Stimulated activated CD4-positive, alpha-beta T cell treated with anti-CD3 and anti-CD28 coated beads, TNF-alpha, amount 100 ng/mL, for 1 hour (primary cell): ENCODE measurements around the gene KRT27.
"Not testable (repeated sequence)": the region's sequence is repeated elsewhere in the genome, so short reads cannot be mapped to it uniquely, and the experiment has no call there.

Experiments
- DNase-seq, 3 donors: peaks; one replicate each; pipeline ENCODE4 v3.0.0-alpha.2; 2020; ENCODE audit warnings: low read depth in 3 of 3, low spot score in 1 of 3

The KRT27 gene

DNA sequence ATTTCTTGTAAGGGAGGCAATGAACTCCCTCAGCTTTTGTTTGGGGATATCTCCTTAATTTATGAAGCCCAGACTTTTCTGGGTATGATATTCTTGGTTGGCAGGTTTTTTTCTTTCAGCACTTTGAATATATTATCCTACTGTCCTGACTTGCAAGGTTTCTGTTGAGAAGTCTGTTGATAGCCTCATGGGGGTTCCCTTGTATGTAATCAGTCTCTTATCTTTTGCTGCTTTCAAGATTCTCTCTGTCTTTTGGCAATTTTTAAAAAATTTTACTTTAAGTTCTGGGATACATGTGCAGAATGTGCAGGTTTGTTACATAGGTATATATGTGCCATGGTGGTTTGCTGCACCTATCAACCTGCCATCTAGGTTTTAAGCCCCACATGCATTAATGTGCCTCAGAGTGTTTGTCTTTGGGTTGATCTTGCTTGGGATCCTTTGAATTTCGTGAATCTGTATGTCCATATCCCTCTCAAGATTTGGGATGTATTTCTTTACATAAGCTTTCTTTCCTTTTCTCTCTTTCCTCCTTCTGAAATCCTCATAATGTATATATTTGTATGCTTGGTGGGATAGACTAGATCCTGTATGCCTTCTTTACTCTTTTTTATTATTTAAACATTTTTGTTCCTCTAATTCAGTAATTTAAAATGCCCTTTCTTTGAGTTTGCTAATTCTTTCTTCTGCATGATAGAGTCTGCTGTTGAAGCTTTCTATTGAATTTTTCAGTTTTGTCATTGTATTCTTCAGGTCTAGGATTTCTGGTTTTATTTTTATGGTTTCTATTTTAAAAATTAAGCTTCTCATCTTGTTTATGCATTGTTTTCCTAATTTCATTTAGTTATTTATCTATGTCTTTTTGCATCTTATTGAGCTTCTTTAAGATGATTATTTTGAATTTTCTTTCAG is 22.0 kb downstream of the KRT27 start:
- no peak for DNase-seq

DNA sequence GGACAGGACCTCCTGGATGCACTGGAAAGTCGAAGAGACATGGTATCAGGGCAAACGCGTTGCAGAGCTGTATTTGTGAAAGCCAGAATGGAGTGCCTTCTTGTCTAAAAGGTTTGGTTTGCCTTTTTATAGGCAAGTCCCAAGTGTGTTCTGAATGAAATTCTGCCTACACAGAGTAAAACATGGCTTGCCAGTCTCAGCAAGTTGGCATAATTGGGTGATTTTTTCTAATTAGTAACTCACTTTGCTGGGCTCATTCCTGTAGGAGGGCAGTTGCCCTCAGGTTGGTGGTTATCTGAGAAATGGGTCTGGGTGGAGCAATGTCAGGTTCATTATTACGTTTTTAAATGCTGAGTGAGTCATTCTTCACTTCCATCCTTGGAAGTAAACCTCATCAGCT is 27.1 kb downstream of the KRT27 start, which contains the start of gene KRT25:
KRT25 (minus strand) TSS at position 101 of the 400 bp plus-strand sequence; CDS start at position 41, 60 bp downstream.
- no peak for DNase-seq

- DNase-seq: no peak
These were observed 28.5 kb downstream of the KRT27 start for GRCh38 chr17:40753804-40754203.

DNA sequence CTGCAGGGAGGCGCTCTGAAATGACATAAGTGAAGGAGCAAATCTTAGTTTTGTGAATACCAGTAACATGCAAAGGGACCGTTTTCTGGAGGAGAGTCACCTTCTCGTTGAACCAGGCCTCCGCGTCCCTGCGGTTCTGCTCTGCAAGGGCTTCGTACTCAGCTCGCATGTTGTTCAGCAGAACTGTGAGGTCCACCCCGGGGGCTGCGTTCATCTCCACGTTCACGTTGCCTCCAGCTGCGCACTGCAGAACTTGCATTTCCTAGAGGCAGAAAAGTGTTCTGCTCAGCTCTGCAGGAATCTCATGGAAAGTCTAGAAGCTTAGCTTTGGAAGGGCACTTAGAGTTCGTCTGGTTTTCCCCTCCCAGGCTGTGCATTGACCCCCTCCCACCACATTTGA is 31.3 kb downstream of the KRT27 start:
- DNase-seq: no peak

DNA sequence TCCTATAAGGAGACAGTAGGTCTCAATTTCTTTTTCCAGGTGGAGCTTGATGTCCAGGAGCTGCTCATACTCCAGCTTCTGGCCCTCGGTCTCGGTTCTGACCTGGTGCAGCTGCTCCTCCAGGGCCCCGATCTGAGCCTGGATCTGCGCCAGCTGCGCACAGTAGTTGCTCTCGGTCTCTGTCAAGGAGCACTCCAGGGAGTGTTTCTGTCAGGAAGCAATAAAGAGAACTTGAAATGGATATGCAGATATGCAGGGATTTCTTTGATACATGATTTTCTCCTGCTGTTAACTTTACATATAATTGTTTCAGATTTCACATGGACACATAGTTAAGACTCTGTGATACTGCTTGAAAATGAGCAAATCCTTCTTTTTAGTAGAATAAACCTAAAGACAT is 32.0 kb downstream of the KRT27 start:
- no peak for DNase-seq

GRCh38 chr17:40748666-40749065 is 33.7 kb downstream of the KRT27 start:
- DNase-seq: not testable (repeated sequence)

DNA sequence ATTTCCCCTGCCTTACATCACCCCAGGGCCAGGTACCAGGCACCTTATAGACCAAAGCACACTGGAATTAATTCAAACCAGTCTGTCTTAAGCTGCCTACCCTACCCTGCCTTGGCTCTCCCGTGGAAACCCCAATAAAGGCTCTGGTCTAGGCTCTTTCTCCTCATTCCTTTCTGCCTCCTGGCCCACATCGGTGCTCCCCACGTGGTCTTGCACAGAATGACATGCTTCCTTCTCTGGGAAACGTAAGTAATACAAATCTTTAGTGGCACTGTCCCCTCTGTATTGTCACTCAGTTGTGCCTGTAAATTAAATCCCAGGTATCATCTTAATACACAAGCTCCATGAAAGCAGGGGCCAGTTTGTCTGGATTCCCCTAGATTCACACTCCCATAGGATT is 43.8 kb downstream of the KRT27 start:
- no peak for DNase-seq

- no peak for DNase-seq
These were observed 47.3 kb downstream of the KRT27 start for GRCh38 chr17:40735016-40735415.

GRCh38 chr17:40734018-40734417 is 48.3 kb downstream of the KRT27 start:
- DNase-seq: no peak

DNA sequence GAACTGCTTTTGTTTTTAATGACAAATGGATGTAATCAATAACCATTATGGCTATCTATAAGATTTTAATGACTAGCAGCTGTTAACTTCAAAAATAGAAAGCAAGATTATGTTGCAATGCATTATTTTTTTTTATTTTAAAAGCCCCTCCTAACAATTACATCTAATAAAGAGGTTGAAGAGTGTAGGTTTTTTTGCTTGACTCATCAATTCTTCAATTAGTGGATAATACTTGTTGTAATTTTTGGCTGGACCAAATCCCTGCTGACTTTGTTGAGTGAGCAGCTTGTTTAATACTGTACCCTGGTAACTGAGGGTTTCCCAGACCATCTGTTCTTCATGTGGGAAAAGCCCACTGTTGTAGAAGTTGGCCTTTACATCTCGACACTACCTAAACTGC is 51.4 kb downstream of the KRT27 start:
- no peak for DNase-seq

- no peak for DNase-seq
These were observed 54.7 kb downstream of the KRT27 start for GRCh38 chr17:40727447-40728231.

DNA sequence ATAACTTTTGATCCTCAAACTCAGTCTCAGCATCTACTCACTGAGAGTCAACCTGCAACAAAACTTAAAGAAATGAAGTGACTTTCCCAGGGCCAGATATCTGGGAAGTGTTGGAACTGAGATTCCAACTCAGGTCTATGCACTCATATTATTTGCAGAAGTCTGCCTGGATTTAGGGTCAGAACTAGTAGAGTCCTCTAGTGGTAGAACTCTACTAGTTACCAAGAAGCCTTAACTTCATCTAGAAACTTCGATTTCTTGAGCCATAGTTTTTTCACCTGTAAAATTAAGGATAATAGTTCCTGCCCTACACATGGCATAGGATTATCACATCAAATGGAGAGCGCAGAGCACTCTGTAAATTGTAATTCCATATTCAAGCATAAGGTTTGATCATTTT is 55.4 kb downstream of the KRT27 start:
- no peak for DNase-seq
